HG02870 (cell line): Measurements from ENCODE around the gene IDUA.
A peak's percentile ranks its signal among the peaks of the same experiment; 100 is the strongest.
"Not testable (repeated sequence)": the region's sequence is repeated elsewhere in the genome, so short reads cannot be mapped to it uniquely, and the experiment has no call there.

Experiments
- ATAC-seq: cut with Tn5 transposase; IDR thresholded peaks from one replicate; pipeline ENCODE4 v1.9.1; 2021; ENCODE audit warnings: mild to moderate bottlenecking, moderate library complexity; ENCODE audit not compliant: unreplicated experiment

Gene IDUA

GRCh38 chr4:966266-967112, 20.4 kb upstream of the IDUA start:
- no peak for ATAC-seq

- ATAC-seq, result no peak
Measured at GRCh38 chr4:967113-968104, 19.4 kb upstream of the IDUA start.

- no peak for ATAC-seq
Measured at GRCh38 chr4:968221-968620, 18.6 kb upstream of the IDUA start.

- ATAC-seq, result no peak
Measured at GRCh38 chr4:968621-969394, 18.0 kb upstream of the IDUA start.

GRCh38 chr4:970046-970745, 16.6 kb upstream of the IDUA start:
- ATAC-seq, result no peak

- no peak for ATAC-seq
Measured at GRCh38 chr4:970854-971520, 15.9 kb upstream of the IDUA start.

- ATAC-seq, result no peak
Measured at GRCh38 chr4:971666-972500, 15.0 kb upstream of the IDUA start.

- peak; percentile 38 for ATAC-seq
Measured at GRCh38 chr4:972651-973424, 14.0 kb upstream of the IDUA start.

GRCh38 chr4:973431-974397, 13.1 kb upstream of the IDUA start, which contains the start of gene DGKQ:
Gene DGKQ, minus strand, starts transcription at chr4:973569. Its CDS starts 87 bp downstream, at chr4:973482.
- ATAC-seq, result peak; percentile 68

- no peak for ATAC-seq
Measured at GRCh38 chr4:974668-975067, 12.2 kb upstream of the IDUA start.

GRCh38 chr4:976016-976415, 10.8 kb upstream of the IDUA start:
- ATAC-seq, result not testable (repeated sequence)

- ATAC-seq, result no peak
Measured at GRCh38 chr4:978957-979701, 7.7 kb upstream of the IDUA start.

- ATAC-seq, result no peak
Measured at GRCh38 chr4:982291-982690, 4.6 kb upstream of the IDUA start.

- ATAC-seq, result no peak
Measured at GRCh38 chr4:982814-983213, 4.0 kb upstream of the IDUA start.

GRCh38 chr4:984336-985054, 2.3 kb upstream of the IDUA start:
- no peak for ATAC-seq
